Measurements from ENCODE around the gene ASPSCR1.

GRCh38 chr17:81980707-81981343 is 3.4 kb downstream of the ASPSCR1 start:
- no peak for TF ChIP-seq POLR2AphosphoS5 (IDR thresholded peaks at IDR 0.05; ENCODE audit: low read depth, low read length)
- no peak for TF ChIP-seq POLR2A (IDR thresholded peaks at IDR 0.05; ENCODE audit: borderline replicate concordance, extremely low read depth, insufficient read depth, insufficient read length)
- no peak for TF ChIP-seq ZNF274 (IDR thresholded peaks at IDR 0.05; ENCODE audit: low read depth, low read length)
- TF ChIP-seq CTCF (IDR thresholded peaks at IDR 0.05 in 2 of 3, conservative IDR thresholded peaks at IDR 0.05 in 1 of 3; ENCODE audit: borderline replicate concordance in 1 of 3, insufficient read depth in 1 of 3, low read depth in 2 of 3, low read length in 2 of 3), result no peak
- no peak for TF ChIP-seq FOSL1 (IDR thresholded peaks at IDR 0.05; ENCODE audit: low read depth)
- no peak for TF ChIP-seq REST (IDR thresholded peaks at IDR 0.05; ENCODE audit: low read depth)
- TF ChIP-seq EZH2 (IDR thresholded peaks at IDR 0.05), result no peak
- TF ChIP-seq EZH2phosphoT487 (IDR thresholded peaks at IDR 0.05; ENCODE audit: borderline replicate concordance), result no peak
- TF ChIP-seq RAD21 (IDR thresholded peaks at IDR 0.05; ENCODE audit: low read depth), result no peak
- no peak for TF ChIP-seq ATF3 (IDR thresholded peaks at IDR 0.05)
- TF ChIP-seq ZBTB33 (IDR thresholded peaks at IDR 0.05; ENCODE audit: extremely low read depth, insufficient replicate concordance, low read length), result no peak
- TF ChIP-seq TCF7L2 (IDR thresholded peaks at IDR 0.05; ENCODE audit: borderline replicate concordance, extremely low read depth, insufficient read depth, insufficient read length), result no peak
- TF ChIP-seq YY1 (IDR thresholded peaks at IDR 0.05; ENCODE audit: extremely low read depth, insufficient replicate concordance, low read depth, low read length), result no peak
- no peak for TF ChIP-seq SIN3A (IDR thresholded peaks at IDR 0.05; ENCODE audit: low read depth)

Measured in HCT116 (cell line).